Tibial nerve (tissue), 4 donors: Measurements from ENCODE around the gene PTGES3L. TPM values are rescaled to one million over a fixed set of nuclear protein-coding genes. Genes with fewer than 3 reads are reported as not detected.

ENCODE experiments used
- DNase-seq, 2 donors: peaks; one replicate each; pipeline ENCODE4 v3.0.0-alpha.2; 2019; ENCODE audit warnings: low spot score in 2 of 2
- H3K27ac ChIP-seq, 4 donors: fragments of 200-600 bp; sonication (generic) in 3 of 4; one replicate each; pipeline ENCODE4 v1.5.1; 2017 to 2019; ENCODE audit warnings: mild to moderate bottlenecking in 1 of 4
- H3K27me3 ChIP-seq, 2 donors: fragments of 200-600 bp; sonication (generic) in 1 of 2; one replicate each; pipeline versions ENCODE4 v1.5.1 to v1.6.0; 2017 to 2019
- H3K36me3 ChIP-seq, 3 donors: fragments of 200-600 bp; sonication (generic); one replicate each; pipeline ENCODE4 v1.5.1; 2018 to 2019
- H3K4me1 ChIP-seq, 4 donors: fragments of 200-600 bp; sonication (generic) in 3 of 4; one replicate each; pipeline ENCODE4 v1.5.1; 2017 to 2019
- H3K4me3 ChIP-seq, 4 donors: fragments of 200-600 bp; sonication (generic) in 3 of 4; one replicate each; pipeline ENCODE4 v1.5.1; 2017 to 2019; ENCODE audit warnings: mild to moderate bottlenecking in 1 of 4, moderate library complexity in 1 of 4
- H3K9me3 ChIP-seq, 4 donors: fragments of 200-600 bp; sonication (generic) in 3 of 4; one replicate each; pipeline ENCODE4 v1.5.1; 2017 to 2019
- EP300 ChIP-seq, 2 donors: sonication (generic); formaldehyde crosslinking; IDR thresholded peaks; one replicate each; pipeline ENCODE4 v1.6.1; 2017; ENCODE audit warnings: antibody characterized with exemption in 2 of 2, mild to moderate bottlenecking in 1 of 2
- POLR2A ChIP-seq, 2 donors: fragments of 450-650 bp; IDR thresholded peaks; one replicate each; pipeline ENCODE4 v1.6.1; 2017; ENCODE audit warnings: antibody characterized with exemption in 2 of 2, mild to moderate bottlenecking in 2 of 2, moderate library complexity in 2 of 2
- WGBS, 2 donors: methylation state at CpG; one replicate each; pipeline ENCODE4 v1.1.5; 2018; 5-methylcytosine and 5-hydroxymethylcytosine counted together
- total RNA-seq, 4 donors: library from RNA; depleted of rRNA; stranded (reverse); fragments of >200 nt; gene quantifications; one replicate each; pipeline ENCODE4 v1.1.0, GENCODE V29; 2016
- TF ChIP-seq, protein P1 (sequence below), 5 experiments: fragments of 200-600 bp in 3 of 5; fragments of 450-650 bp in 2 of 5; sonication (generic) in 3 of 5; IDR thresholded peaks; one replicate each; pipeline ENCODE4 v1.5.1; 2016 to 2019; ENCODE audit warnings: antibody characterized with exemption in 5 of 5, mild to moderate bottlenecking in 3 of 5, moderate library complexity in 2 of 5

The PTGES3L gene
- total RNA-seq, 4 donors from 2014 or later = not detected

DNA sequence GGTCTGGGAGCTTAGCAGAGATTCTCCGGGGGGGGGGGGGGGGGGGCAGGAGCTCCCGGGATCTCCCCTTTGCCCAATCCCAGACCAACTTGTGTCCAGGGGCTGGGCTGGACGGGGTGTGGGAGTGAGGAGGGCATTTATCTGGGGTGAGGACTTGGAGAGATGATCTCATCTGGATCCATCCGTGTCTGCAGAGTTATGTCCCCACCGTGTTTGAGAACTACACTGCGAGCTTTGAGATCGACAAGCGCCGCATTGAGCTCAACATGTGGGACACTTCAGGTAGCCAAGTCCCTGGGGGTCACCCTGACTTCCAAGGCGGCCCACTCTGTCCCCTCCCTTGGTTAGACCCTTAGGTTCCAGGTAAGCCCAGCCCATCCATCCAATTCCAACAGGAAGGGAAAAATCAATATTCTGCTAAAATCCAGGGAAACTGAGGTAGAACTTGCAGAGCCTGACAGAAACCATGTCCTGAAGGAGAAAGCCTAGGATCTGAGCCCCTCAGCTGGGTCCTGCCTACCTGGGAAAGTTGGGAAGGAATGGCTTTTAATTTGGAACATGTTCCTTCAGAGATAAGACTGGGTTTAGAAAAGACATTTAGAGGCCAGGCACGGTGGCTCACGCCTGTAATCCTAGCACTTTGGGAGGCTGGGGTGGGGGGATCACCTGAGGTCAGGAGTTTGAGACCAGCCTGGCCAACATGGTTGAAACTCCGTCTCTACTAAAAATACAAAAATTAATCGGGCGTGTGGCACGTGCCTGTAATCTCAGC, 46.1 kb upstream of the PTGES3L start:
- DNase-seq = no peak
- Histone ChIP-seq H3K4me1 (peaks cover 0 to 21% (median 6%) of the 10 kb centered on the region in 4 donors), H3K27ac (peak overlapping the region; percentile 70 to 92 (median 80)), H3K36me3 (no peaks in the 10 kb centered on the region), H3K9me3 (no peaks in the 10 kb centered on the region), H3K27me3 (no peaks in the 10 kb centered on the region), H3K4me3 (no peak overlapping the region)
- WGBS, 2 donors = 67 to 68% methylated on average over 15 of the region's 16 CpGs
- TF ChIP-seq, protein P1, sequence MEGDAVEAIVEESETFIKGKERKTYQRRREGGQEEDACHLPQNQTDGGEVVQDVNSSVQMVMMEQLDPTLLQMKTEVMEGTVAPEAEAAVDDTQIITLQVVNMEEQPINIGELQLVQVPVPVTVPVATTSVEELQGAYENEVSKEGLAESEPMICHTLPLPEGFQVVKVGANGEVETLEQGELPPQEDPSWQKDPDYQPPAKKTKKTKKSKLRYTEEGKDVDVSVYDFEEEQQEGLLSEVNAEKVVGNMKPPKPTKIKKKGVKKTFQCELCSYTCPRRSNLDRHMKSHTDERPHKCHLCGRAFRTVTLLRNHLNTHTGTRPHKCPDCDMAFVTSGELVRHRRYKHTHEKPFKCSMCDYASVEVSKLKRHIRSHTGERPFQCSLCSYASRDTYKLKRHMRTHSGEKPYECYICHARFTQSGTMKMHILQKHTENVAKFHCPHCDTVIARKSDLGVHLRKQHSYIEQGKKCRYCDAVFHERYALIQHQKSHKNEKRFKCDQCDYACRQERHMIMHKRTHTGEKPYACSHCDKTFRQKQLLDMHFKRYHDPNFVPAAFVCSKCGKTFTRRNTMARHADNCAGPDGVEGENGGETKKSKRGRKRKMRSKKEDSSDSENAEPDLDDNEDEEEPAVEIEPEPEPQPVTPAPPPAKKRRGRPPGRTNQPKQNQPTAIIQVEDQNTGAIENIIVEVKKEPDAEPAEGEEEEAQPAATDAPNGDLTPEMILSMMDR (IDR thresholded peaks at IDR 0.05) = no peak
- TF ChIP-seq POLR2A (IDR thresholded peaks at IDR 0.05) (no peak), EP300 (IDR thresholded peaks at IDR 0.05) (no peak)

DNA sequence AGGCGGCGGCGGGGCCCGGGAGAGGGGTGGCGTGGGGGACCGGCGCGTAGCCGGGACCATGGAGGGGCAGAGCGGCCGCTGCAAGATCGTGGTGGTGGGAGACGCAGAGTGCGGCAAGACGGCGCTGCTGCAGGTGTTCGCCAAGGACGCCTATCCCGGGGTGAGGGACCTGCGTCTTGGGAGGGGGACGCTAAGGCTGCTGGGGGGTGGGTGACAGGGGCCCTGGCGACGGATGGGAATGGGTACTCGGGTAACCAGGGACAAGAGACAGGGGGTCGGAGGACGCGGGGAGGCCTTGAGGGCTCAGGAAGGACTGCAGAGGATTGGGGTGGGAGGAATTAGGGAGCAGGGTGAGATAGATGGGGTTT, 45.4 kb upstream of the PTGES3L start:
- peak overlapping the region; percentile 70 to 92 (median 80) for H3K27ac ChIP-seq
- H3K4me3 ChIP-seq = peak overlapping the region; percentile 39 to 70 (median 54)
- 5 to 9% methylated on average over 22 to 26 of the region's 27 CpGs for WGBS, 2 donors
- no peaks in the 10 kb centered on the region for H3K36me3 ChIP-seq
- H3K27me3 ChIP-seq = no peaks in the 10 kb centered on the region
- no peak for DNase-seq
- TF ChIP-seq, protein P1 (IDR thresholded peaks at IDR 0.05) = no peak
- no peak for TF ChIP-seq EP300 (IDR thresholded peaks at IDR 0.05)
- TF ChIP-seq POLR2A (IDR thresholded peaks at IDR 0.05) = no peak
- H3K4me1 ChIP-seq = peaks cover 0 to 28% (median 9%) of the 10 kb centered on the region in 4 donors
- no peaks in the 10 kb centered on the region for H3K9me3 ChIP-seq

DNA sequence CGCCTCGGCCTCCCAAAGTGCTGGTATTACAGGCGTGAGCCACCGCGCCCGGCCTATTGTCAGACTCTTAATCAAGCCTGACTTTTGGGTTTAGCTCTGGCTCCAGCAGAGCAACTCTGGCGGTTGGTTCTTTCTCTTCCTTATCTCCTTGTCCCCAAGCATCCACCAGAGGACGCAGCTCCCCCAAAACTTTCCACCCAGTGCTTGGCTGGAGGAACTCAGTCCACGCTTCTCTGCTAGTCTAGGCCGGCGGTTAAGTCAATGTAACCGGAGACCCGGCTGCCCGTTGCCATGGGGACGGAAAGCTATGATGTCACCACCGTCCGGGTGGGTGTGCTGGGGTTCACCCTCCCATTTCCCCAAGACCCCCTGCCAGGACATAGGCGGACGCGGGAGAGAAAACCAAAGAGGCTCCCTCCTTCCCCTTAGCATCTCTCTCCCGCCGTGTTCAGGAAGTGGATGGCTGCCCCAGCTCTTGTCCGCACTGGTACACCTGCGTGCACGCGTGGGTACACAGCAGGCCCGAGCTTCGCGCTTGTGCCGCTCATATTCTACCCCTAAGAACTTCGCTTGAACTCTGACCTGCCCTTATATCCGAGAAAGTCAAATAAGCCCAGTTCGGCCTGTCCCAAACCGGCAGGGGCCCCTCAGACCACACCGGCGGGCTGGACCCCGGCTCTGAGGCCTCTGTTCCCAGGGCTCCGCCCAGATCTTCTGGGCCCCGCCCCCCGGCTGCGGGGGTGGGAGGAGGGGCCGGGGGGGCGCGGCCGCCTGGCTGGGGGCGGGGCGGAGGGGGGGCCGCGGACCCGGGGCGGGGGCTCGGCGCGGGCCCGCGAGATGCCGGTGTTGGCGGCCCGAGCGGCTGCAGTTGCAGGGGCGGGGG, 44.8 kb upstream of the PTGES3L start, which contains the start of gene RND2:
RND2 (plus strand) TSS at position 825 of the 883 bp plus-strand sequence. CDS start 117 bp downstream, outside the sequence.
- Histone ChIP-seq H3K27me3 (no peaks in the 10 kb centered on the region), H3K4me1 (peaks cover 0 to 34% (median 16%) of the 10 kb centered on the region in 4 donors), H3K4me3 (peak within 1 kb of the TSS; percentile 39 to 70 (median 54)), H3K27ac (peak within 1 kb of the TSS; percentile 78 to 92 (median 85)), H3K36me3 (no peaks in the 10 kb centered on the region), H3K9me3 (no peaks in the 10 kb centered on the region)
- TF ChIP-seq EP300 (IDR thresholded peaks at IDR 0.05) (peak in 1 of 2 donors; percentile 69), POLR2A (IDR thresholded peaks at IDR 0.05) (peak; percentile 39 to 70)
- TF ChIP-seq, protein P1 (IDR thresholded peaks at IDR 0.05) = peak; percentile 56 to 89 (median 80)
- peak; percentile 78 to 87 for DNase-seq
- WGBS, 2 donors = 0 to 1% methylated on average over 28 to 34 of the region's 61 CpGs

DNA sequence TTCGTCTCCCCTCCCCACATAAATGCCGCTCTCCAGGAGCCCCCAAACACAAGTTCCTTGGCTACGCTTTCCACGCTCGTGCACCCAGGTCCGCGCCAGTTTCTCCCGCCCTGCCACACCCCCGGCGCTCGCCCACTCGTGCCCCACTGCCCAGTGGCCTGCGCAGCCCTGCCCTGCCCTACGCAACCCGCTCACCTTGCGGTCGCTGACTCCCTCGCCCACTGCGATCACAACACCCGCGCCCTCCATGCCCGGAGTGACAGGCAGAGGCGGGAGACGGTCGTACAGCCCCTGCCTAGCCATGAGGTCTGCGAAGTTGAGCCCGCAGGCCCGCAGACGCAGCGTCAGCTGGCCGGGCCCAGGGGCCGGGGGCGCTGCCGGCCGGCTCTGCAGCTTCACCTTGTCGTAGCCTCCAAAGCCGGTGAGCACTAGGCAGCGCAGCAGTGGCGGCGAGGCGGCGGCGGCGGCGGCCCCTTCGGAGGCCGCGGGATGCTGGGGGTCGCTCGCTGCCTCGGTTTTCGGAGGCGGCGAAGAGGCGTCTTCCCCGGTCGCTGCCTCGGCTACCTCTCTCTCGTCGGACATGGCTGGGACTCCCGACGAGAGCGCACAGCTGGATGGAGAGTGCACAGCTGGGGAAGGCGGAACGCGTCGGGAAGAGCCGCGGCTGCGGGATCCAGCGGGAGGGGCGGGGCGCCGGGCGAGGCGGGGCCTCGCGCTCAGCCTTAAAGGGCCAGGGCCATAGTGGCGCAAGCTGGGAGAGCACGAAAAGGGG, 42.0 kb upstream of the PTGES3L start, which contains the start of gene VAT1:
VAT1 (minus strand) TSS at position 645 of the 772 bp plus-strand sequence; CDS start at position 582, 63 bp downstream.
- H3K36me3 ChIP-seq = peaks cover 0 to 16% (median 0%) of the 10 kb centered on the region in 3 donors

More for the DNA sequence above, 42.0 kb upstream of the PTGES3L start, which contains the start of gene VAT1:
- no peaks in the 10 kb centered on the region for H3K9me3 ChIP-seq
- TF ChIP-seq, protein P1 (IDR thresholded peaks at IDR 0.05) = peak in 2 of 5 experiments; percentile 25 to 37
- TF ChIP-seq POLR2A (IDR thresholded peaks at IDR 0.05) = peak; percentile 57 to 74
- TF ChIP-seq EP300 (IDR thresholded peaks at IDR 0.05) = peak in 1 of 2 donors; percentile 94
- H3K4me1 ChIP-seq = peaks cover 0 to 56% (median 26%) of the 10 kb centered on the region in 4 donors
- no peaks in the 10 kb centered on the region for H3K27me3 ChIP-seq
- DNase-seq = peak; percentile 66 to 74
- peak within 1 kb of the TSS; percentile 68 to 98 (median 93) for H3K4me3 ChIP-seq
- WGBS, 2 donors = 0 to 1% methylated on average over 30 to 61 of the region's 80 CpGs
- peak within 1 kb of the TSS; percentile 87 to 97 (median 92) for H3K27ac ChIP-seq
